ENCODE results near the gene ZNF615.

ZNF615 gene

GRCh38 chr19:51946602-51947001 lies 61.4 kb downstream of the ZNF615 start:
- Histone ChIP-seq H3K4me3 (ENCODE audit: low read depth, low read length) (no peak overlapping the region), H3K27ac (ENCODE audit: extremely low read depth, low read depth, low read length) (no peak overlapping the region), H3K9me3 (ENCODE audit: control insufficient read depth, insufficient read depth, low read depth, low read length) (peaks cover 6% of the 10 kb centered on the region), H3K4me1 (ENCODE audit: control insufficient read depth, insufficient read depth, low read length) (no peaks in the 10 kb centered on the region), H3K36me3 (ENCODE audit: control insufficient read depth in 2 of 2, insufficient read depth in 1 of 2, low read length in 2 of 2) (peaks cover 26 to 41% of the 10 kb centered on the region in 2 experiments)
- TF ChIP-seq, protein P1, sequence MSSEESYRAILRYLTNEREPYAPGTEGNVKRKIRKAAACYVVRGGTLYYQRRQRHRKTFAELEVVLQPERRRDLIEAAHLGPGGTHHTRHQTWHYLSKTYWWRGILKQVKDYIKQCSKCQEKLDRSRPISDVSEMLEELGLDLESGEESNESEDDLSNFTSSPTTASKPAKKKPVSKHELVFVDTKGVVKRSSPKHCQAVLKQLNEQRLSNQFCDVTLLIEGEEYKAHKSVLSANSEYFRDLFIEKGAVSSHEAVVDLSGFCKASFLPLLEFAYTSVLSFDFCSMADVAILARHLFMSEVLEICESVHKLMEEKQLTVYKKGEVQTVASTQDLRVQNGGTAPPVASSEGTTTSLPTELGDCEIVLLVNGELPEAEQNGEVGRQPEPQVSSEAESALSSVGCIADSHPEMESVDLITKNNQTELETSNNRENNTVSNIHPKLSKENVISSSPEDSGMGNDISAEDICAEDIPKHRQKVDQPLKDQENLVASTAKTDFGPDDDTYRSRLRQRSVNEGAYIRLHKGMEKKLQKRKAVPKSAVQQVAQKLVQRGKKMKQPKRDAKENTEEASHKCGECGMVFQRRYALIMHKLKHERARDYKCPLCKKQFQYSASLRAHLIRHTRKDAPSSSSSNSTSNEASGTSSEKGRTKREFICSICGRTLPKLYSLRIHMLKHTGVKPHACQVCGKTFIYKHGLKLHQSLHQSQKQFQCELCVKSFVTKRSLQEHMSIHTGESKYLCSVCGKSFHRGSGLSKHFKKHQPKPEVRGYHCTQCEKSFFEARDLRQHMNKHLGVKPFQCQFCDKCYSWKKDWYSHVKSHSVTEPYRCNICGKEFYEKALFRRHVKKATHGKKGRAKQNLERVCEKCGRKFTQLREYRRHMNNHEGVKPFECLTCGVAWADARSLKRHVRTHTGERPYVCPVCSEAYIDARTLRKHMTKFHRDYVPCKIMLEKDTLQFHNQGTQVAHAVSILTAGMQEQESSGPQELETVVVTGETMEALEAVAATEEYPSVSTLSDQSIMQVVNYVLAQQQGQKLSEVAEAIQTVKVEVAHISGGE (tag by site-specific recombination; conservative IDR thresholded peaks at IDR 0.05; ENCODE audit: low read depth) = no peak
- no peak for TF ChIP-seq ZNF677 (tag by site-specific recombination; IDR thresholded peaks at IDR 0.05)
- TF ChIP-seq ZNF211 (tag by site-specific recombination; IDR thresholded peaks at IDR 0.05; ENCODE audit: low read depth) = no peak
- no peak for TF ChIP-seq CTCF (tag by site-specific recombination; IDR thresholded peaks at IDR 0.05)
- no peak for TF ChIP-seq ZNF23 (tag by site-specific recombination; IDR thresholded peaks at IDR 0.05; ENCODE audit: borderline replicate concordance)
- no peak for TF ChIP-seq ZNF610 (tag by site-specific recombination; IDR thresholded peaks at IDR 0.05; ENCODE audit: borderline replicate concordance)
- no peak for TF ChIP-seq TRIM28 (IDR thresholded peaks at IDR 0.05; ENCODE audit: borderline replicate concordance, low read length)
- no peak for TF ChIP-seq ZNF214 (tag by site-specific recombination; IDR thresholded peaks at IDR 0.05; ENCODE audit: borderline replicate concordance)
- no peak for TF ChIP-seq ZNF138 (tag by site-specific recombination; IDR thresholded peaks at IDR 0.05; ENCODE audit: borderline replicate concordance)
- no peak for TF ChIP-seq GLI4 (tag by site-specific recombination; IDR thresholded peaks at IDR 0.05)
- TF ChIP-seq ZNF175 (tag by site-specific recombination; IDR thresholded peaks at IDR 0.05) = no peak
- no peak for TF ChIP-seq ZNF311 (tag by site-specific recombination; IDR thresholded peaks at IDR 0.05; ENCODE audit: borderline replicate concordance)
- no peak for TF ChIP-seq ZNF645 (tag by site-specific recombination; IDR thresholded peaks at IDR 0.05)
- no peak for TF ChIP-seq ZNF518A (tag by site-specific recombination; conservative IDR thresholded peaks at IDR 0.05; ENCODE audit: low read depth)
- no peak for TF ChIP-seq PRDM4 (tag by site-specific recombination; IDR thresholded peaks at IDR 0.05)
- no peak for TF ChIP-seq ZNF791 (tag by site-specific recombination; IDR thresholded peaks at IDR 0.05)
- TF ChIP-seq ZNF394 (tag by site-specific recombination; IDR thresholded peaks at IDR 0.05; ENCODE audit: borderline replicate concordance) = no peak
- ChIA-PET POLR2A (no interaction called here), CTCF (interaction anchor here (1.0 kb wide), 1 partner anchor 687 kb away, joined by 3 read pairs; no protein-coding TSS in a partner anchor)

All from HEK293 (cell line).